ENCODE data around the gene SLF2.

GRCh38 chr10:100889546-100889945 is 23.2 kb upstream of the SLF2 start:
- no peak for TF ChIP-seq CTCF (IDR thresholded peaks at IDR 0.05; ENCODE audit: control extremely low read depth in 1 of 3, insufficient read depth in 1 of 3, low read depth in 1 of 3, low read length in 3 of 3)
- TF ChIP-seq USF2 (IDR thresholded peaks at IDR 0.05; ENCODE audit: low read length): no peak
- no peak for TF ChIP-seq ZNF274 (IDR thresholded peaks at IDR 0.05; ENCODE audit: borderline replicate concordance, extremely low read depth, low read length)
- no peak for TF ChIP-seq TAF7 (optimal IDR thresholded peaks at IDR 0.05; ENCODE audit: borderline replicate concordance, low read depth, low read length)
- TF ChIP-seq SUZ12 (IDR thresholded peaks at IDR 0.05; ENCODE audit: low read length): no peak
- TF ChIP-seq RBBP5 (IDR thresholded peaks at IDR 0.05; ENCODE audit: borderline replicate concordance, low read depth, low read length): no peak
- no peak for TF ChIP-seq ASH2L (IDR thresholded peaks at IDR 0.05; ENCODE audit: low read length)
- no peak for TF ChIP-seq POLR2A (IDR thresholded peaks at IDR 0.05; ENCODE audit: control extremely low read depth in 1 of 2, low read depth in 2 of 2, low read length in 2 of 2)
- no peak for TF ChIP-seq JUN (IDR thresholded peaks at IDR 0.05; ENCODE audit: low read depth, low read length)
- TF ChIP-seq HDAC2 (IDR thresholded peaks at IDR 0.05; ENCODE audit: borderline replicate concordance in 1 of 2, low read depth in 2 of 2, low read length in 2 of 2): no peak
- no peak for TF ChIP-seq POU5F1 (IDR thresholded peaks at IDR 0.05; ENCODE audit: low read depth, low read length)
- no peak for TF ChIP-seq TAF1 (IDR thresholded peaks at IDR 0.05; ENCODE audit: low read depth, low read length)
